Sigmoid colon (tissue), 3 donors: Measurements from ENCODE around the gene AKT1S1.

Source experiments
- POLR2A ChIP-seq, 2 donors: fragments of 450-650 bp; IDR thresholded peaks; one replicate each; pipeline ENCODE4 v1.6.1; 2016; ENCODE audit warnings: antibody characterized with exemption in 2 of 2, mild to moderate bottlenecking in 2 of 2, moderate library complexity in 2 of 2
- TF ChIP-seq, protein P1 (sequence below), 4 experiments: fragments of 450-650 bp in 3 of 4; fragments of 200-600 bp in 1 of 4; IDR thresholded peaks; one replicate each; pipeline ENCODE4 v1.5.1; 2016 to 2019; ENCODE audit warnings: antibody characterized with exemption in 4 of 4, mild to moderate bottlenecking in 3 of 4, moderate library complexity in 2 of 4

DNA sequence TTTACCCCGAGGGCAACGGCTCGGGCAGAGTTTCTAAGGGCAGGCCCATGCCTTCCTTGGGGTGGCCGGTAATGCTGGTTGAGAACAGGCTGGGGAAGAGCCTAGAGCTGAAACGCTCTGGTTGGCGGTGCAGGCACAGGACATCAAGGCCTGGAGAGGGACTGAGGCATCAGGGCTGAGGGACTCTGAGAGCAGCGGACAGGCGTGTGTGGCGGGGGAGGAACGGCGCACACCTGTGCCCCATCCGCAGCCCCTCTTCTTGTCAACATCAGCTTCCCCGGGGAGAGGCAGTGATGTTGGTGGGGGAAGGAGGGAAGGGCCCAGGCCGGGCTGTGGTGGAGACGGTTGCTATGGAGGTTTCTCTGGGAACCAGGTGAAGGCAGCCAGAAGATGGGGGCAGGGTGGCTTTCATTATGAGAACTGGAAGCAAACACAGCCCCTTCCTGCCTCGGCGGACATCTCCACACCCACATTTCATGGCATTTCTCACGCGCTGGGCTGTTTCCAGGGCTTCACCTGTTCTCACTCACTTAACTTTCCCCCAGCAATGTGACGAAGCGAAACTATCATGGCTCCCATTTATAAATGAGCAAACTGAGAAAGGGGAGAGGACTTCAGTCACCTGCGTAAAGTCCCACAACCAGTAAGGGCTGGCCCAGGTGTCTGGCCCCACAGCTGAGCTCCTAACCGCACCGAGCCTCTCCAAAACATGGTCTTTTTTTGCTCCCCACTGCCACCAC lies 43.6 kb upstream of the AKT1S1 start:
- TF ChIP-seq, protein P1, sequence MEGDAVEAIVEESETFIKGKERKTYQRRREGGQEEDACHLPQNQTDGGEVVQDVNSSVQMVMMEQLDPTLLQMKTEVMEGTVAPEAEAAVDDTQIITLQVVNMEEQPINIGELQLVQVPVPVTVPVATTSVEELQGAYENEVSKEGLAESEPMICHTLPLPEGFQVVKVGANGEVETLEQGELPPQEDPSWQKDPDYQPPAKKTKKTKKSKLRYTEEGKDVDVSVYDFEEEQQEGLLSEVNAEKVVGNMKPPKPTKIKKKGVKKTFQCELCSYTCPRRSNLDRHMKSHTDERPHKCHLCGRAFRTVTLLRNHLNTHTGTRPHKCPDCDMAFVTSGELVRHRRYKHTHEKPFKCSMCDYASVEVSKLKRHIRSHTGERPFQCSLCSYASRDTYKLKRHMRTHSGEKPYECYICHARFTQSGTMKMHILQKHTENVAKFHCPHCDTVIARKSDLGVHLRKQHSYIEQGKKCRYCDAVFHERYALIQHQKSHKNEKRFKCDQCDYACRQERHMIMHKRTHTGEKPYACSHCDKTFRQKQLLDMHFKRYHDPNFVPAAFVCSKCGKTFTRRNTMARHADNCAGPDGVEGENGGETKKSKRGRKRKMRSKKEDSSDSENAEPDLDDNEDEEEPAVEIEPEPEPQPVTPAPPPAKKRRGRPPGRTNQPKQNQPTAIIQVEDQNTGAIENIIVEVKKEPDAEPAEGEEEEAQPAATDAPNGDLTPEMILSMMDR (IDR thresholded peaks at IDR 0.05): no peak
- TF ChIP-seq POLR2A (IDR thresholded peaks at IDR 0.05): no peak
